Activated CD8-positive, alpha-beta memory T cell treated with anti-CD3 and anti-CD28 coated beads for 4 hours (primary cell): ENCODE results near the gene ZNF580.
A peak's percentile ranks its signal among the peaks of the same experiment; 100 is the strongest.

Experiments
- DNase-seq, 2 donors: peaks; one replicate each; pipeline ENCODE4 v3.0.0-alpha.2; 2020; ENCODE audit warnings: low read depth in 2 of 2

ZNF580 gene

DNA sequence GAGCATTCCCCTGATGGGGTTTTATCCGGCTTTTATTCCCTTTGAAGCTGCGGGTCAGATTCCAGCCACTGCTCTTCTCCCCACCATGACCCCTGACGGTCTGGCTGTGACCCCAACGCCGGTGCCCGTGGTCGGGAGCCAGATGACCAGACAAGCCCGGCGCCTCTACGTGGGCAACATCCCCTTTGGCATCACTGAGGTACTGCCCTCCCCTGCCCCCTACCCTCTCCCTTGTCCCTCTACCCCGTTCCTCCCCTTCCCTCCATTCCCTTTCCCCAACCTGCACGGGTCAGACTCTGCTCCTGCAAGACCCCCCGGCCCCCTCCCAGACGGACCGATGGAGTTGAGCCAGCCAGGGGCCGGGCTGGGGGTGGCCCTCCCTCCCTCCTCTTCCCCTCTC lies 20.2 kb downstream of the ZNF580 start:
- no peak for DNase-seq

DNA sequence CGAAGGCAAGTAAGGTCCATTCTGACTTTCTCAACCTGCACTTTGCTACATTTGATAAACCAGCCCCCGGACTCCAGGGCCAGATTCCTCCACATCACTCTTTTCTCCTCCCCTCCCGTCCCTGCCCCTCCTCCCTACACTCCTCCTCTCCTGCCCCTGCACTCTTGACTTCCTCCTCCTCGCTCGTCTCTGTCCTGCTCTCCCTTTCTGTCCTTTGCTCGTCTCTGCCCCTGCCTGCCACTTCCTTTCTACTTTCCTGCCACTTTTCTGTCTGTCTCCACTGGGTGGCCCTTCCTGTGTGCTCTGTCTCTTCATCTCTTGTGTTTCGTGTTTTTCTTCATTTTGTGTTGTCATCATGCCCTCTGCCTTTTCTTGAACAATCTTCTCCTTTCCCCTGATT lies 21.0 kb downstream of the ZNF580 start:
- DNase-seq, result no peak

DNA sequence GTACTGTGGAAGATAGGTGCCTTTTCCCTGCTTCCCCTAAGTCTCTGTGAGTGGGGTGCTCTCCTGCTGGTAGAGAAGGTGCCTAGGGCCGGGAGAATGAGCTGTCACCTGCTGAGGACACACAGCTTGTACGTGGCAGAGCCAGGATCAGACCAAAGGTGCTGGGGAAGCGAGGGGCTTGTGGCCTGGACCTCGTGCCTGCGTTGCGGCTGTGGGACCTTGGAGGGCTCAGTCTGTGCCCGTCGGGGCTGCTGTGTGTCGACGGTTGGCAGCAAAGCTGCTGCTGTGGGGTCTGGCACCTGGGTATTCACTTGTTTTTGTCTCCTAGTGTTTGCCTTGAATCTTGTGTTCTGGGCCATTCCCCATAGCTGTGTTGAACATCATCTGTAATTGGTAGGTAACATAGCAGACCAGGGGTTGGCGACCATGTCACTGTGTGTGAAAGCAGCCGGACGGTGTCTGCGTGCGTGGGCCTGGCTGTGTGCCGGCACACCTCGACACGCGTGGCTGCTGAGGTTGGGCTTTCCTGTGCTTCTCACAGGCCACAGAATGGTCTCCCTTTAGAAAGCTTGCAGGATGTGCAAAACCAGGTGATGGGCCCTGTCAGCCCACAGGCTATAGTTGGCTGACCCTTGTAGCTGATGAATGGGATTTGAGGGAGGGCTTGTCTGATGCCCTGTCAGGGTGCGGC lies 23.2 kb downstream of the ZNF580 start:
- no peak for DNase-seq

DNA sequence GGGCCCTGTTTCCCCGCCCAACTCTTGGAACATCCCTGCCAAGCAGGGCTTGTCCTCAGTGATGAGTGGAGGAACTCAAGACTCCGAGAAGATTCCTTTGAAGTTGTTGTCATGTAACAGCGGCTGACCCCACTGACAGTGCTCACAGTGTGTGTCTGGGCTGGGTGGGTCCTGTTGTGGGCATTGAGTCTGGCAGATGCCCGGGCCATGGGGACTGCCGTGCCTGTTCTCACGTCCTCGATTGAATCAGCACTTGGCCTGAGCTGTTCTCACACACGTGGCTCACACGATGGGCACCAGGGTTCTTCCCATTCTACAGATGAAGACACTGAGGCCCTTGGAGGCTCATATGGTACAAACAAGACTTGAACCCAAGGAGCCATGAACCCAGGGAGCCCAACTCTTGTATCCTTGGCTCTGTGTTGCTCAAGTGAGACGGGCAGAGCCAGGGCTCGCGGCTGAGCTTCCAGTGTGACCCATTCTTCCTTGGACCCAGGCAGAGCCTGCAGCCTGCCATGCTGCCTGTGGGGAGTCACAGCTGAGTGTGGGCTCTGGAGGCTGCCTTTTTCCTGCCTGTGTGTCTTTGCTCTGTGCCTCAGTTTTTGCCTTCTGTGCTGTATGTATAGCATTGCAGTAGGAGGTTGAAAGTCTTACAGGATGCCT lies 25.7 kb downstream of the ZNF580 start:
- DNase-seq, result no peak

DNA sequence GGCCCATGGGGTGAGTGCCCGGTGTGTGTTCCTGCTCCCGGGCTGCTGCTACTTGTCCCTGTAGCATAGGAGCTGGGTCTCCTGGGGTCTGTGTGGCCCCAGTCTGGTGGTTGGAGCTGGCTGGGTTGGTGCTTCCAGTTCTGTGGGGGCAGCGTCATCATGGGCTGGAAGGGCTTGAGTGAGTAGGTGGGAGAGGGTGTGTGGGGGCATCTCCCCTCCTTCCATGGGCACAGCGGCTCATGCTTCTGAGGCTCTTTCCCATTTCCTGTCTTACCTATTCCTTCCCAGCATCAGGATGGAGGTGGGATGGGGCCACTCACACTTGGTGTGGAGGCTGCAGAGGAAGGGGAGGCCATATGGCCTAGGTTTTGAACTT lies 26.2 kb downstream of the ZNF580 start:
- no peak for DNase-seq

DNA sequence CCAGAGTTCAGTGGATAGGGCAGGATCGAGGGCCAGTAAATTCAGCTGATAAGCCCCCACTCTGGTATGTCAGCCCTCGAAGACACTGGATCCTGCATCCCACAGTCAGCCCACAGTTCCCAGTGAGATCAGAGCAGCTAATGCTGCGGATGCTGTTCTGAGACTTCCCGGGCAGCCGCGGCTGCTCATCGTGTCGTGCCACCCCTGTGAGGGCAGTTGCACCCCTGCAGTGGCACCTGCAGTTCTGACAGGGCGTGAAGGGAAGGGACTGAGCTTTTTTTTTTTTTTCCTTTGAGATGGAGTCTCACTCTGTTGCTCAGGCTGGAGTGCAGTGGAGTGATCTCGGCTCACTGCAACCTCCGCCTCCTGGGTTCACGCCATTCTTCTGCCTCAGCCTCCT lies 26.7 kb downstream of the ZNF580 start:
- no peak for DNase-seq

DNA sequence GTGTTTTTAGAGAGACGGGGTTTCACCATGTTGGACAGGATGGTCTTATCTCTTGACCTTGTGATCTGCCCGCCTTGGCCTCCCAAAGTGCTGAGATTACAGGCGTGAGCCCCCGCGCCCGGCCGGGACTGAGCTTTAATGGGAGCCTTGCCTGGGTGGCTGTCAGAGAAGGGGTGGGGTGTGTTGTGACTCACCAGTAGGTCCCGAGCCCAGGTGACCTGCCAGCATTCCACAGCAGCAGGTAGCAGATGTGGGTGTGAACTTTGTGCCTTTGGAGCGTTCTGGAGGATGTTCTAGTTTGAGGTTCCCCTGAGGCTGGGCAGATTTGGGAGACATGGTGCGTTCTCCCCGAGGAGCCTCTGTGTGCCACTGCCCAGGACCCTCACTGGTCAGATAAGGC lies 27.2 kb downstream of the ZNF580 start:
- no peak for DNase-seq

DNA sequence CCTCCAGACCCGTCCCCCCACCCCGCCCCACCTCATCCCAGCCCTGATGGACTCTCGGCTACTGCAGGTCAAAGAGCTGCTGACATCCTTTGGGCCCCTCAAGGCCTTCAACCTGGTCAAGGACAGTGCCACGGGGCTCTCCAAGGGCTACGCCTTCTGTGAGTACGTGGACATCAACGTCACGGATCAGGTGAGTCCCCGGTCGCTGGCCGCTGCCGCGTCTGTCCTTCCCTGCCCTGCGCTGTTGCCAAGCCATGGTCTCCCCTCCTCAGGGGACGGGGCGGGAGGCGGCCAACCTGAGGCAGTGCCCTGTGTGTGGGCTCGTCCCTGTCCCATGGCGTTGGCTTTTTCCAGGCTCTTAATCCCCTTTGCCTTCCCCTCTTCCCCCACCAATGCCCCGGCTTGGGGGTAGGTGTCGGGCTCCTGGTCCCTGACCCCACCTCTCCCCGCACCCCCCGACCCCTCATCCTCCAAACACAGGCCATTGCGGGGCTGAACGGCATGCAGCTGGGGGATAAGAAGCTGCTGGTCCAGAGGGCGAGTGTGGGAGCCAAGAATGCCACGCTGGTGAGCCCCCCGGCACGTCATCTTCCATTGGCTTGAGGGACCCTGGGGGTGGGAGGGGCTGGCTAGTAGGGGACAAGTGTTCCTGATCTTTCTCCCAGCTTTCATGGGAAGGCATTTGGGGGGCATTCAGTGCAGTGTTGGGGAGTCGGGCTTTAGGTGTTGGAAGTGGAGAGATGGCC lies 28.0 kb downstream of the ZNF580 start:
- DNase-seq, result no peak

DNA sequence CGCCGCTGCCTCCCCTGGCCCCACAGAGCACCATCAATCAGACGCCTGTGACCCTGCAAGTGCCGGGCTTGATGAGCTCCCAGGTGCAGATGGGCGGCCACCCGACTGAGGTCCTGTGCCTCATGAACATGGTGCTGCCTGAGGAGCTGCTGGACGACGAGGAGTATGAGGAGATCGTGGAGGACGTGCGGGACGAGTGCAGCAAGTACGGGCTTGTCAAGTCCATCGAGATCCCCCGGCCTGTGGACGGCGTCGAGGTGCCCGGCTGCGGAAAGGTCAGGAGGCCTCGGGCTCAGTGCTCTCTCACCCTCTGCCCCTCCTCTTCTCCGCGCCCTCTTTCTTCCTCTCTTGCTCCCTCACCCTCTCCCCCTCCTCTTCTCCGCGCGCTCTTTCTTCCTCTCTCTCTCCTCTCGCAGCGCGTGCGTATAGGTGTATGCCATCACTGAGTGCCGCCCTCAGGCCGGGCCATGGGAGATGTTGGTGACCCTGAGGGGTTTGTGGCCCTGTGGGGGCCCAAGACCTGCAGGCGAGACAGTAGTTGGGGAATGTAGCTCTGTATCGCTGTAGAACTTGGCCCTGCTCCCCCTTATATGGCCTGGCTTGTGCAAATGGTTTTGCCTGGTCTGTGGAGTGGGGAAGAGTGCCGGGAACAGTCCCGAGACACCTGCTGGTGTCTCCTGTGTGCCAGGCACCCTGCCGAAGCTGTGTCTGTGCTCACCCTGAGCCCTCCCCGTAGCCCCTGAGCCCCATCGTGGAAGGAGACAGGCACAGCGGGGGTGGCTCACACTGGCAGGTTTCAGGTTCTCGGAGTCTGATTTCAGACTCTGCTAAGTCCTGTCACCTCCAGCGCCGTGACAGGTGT lies 28.8 kb downstream of the ZNF580 start:
- DNase-seq, result no peak

DNA sequence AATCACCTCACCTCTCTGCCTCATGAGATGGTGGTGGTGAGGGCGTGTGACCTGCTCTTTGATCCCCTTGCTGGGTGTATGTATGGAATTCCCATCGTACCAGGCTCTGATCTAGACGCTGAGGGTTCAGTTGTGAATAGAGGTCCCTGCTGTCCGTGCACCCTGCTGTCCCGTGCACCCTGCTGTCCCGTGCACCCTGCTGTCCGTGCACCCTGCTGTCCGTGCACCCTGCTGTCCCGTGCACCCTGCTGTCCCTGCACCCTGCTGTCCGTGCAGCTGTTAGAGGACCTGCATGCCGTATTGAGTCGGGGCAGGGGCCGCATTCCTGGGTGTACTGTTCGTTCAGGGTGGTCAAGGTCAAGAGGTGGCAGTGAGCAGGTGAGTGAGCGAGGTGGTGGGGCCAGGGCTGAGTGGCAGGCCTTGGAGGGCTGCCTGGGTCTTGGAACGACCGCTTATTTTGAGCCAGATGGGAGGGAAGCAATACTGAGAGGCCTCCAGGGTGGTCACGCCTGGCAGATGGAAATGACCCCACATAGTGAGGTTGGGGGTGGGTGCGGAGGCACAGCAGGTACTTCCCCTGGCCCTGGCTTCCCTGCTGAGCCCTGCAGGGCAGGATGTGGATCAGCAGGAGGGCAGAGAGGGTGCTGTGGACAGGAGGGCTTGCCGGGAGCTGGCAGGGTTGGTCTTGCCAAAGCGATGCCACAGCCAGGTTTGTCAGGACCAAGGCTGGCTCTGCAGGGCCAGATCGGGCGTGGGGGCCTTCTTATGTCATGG lies 29.7 kb downstream of the ZNF580 start:
- no peak for DNase-seq

DNA sequence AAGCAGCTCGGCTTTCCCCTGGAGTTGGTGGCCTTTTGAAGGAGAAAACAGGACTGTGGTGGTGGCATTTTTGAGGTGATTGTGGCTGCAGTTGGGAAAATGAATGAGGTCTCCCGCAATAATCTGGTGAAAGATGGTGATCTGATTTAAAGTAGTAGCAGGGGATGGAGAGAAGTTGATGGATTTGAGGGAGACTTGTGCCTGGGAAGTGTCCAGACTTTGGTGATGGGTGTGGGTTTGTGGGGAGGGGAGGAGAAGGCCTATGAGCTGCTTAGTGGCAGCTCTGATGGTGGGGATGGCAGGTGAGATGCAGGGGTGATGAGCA lies 30.2 kb downstream of the ZNF580 start:
- no peak for DNase-seq

DNA sequence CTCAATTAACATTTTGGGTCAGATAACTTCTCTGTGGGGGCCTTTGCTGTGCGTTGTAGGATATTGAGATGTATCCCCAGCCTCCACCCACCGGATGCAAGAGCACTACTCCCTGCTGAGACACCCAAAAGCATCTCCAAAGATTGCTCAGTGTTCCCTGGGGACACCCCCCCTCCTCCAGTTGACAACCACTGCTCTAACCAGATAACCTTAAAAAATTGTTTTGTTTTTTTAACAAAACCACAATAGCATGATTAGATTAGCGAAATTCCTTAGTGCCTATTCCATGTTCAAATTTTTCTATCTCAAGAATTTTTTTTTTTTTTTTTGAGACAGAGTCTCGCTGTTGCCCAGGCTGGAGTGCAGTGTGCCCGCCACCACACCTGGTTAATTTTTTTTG lies 31.6 kb downstream of the ZNF580 start:
- no peak for DNase-seq

DNA sequence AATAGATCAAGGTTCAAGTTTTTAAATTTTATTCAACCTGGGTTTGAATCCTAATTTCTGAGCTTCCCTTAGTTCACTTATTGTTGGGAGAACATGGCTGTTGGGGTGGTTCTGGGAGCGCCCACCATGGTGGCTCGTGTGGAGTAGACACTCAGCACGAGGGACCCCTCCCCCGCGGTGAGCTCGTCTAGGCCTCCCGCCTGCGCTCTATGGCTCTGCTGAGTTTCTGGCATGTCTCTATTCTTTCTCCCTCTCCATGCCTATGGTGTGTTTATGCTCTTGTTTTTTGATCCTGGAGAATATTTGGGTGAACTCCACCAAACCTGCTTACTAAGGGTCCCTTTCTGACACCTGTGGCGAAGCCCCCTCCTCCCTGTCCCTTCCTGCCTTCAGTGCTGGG lies 32.7 kb downstream of the ZNF580 start:
- DNase-seq, result no peak

DNA sequence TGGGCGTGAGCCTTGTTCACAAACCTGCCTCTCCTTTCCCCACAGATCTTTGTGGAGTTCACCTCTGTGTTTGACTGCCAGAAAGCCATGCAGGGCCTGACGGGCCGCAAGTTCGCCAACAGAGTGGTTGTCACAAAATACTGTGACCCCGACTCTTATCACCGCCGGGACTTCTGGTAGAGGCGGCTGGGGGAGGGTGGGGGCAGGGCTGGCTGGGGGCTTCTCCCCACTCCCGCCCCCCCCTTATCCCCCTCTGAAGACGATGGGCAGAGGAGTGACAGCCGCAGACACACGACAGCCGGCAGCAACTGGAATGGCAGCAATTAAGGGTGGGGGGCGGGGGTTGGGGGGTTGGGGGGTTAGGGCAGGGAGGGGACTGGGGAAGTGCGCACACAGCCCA lies 33.1 kb downstream of the ZNF580 start:
- no peak for DNase-seq

DNA sequence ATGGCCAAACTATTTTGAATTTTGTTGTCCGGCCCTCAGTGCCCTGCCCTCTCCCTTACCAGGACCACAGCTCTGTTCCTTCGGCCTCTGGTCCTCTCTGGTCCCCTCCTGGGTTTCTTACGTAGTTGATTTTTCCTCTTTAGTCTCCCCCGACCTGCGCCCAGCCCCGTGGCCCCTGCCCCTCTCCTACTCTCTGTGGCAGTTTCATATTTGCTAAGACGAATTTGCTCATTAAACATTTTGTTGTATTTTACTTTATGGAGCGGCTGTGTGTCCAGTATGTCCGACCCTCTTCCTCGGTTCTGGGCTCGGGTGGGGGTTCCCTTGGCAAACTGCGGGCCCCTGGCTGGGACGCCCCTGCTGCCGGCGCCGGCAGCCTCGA lies 33.6 kb downstream of the ZNF580 start:
- DNase-seq, result no peak

DNA sequence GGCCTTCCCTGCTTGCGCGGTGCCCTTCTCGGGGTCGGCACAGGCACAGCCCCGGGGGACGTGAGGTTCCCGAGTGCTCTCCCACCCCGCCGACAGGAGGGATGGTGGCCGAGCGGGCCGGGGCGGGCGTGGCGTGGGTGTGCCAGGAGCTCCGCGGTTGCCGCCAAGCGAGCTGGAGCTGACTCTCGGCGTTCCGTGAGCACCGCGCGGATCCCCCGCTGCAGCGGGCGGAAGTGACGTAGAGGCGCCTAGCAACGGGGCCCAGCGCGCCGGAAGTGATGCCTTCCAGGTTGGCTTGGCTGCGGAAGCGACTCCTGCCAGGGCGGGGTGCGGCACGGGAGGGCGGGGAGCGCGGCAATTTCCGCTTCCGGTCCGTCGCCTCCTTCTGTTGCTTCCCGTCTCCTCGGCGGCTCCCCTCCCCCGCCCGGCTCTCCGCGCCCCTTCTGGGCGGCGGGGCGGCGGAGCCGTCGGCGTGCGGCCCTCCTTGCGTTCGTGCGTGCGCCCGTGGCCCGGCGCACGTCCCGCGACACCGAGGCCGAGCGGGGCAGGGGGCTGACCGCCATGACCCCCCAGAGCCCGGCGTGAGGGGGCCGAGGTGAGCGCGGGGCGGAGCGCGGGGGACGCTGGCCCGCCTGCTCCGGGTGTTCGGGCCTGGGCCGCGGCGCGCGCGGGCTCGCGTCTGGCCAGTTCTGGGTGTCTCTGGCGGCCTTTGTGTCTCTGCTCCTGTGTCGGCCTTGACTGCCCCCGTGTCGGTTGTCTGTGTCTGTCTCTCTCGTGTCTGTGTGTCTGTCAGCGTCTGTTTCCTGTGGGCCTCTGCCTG lies 34.2 kb downstream of the ZNF580 start, which contains the start of gene EPN1:
TSS of gene EPN1 (plus strand) at position 386 of the 820 bp plus-strand sequence. CDS start 3,402 bp downstream, outside the sequence.
- peak; percentile 94 to 95 for DNase-seq

DNA sequence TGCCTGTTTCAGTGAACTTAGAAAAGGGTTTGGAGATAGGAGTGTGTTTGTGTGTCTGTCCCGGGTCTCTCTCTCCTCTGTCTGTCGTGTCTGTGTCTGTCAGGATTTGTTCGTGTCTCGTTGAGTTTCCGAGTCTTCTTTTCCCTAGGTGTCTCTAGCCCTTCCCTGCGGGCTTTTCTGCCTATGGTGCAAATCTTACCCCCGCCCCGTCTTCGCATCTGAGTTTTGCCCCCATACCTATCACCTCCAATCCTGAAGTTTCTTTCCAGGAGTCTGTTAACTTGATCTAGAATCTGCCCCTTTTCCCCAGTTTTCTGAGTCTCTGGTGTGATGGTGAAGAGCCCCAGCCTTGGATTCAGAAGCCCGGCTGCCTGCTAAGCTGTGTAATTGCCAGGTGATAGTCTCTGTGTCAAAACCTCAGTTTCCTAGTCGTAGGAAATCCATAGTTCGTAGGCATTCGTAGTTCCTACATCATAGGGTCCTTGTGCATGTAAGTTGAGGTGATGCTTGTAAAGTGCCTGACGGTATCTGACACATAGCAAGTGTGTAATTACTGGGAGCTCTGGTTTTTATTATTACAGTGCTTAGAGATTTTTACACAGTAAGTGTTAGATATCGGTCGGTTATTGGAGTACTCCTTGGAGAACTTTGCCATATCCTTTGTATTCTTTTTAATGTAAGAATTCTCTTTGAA lies 35.0 kb downstream of the ZNF580 start:
- no peak for DNase-seq

DNA sequence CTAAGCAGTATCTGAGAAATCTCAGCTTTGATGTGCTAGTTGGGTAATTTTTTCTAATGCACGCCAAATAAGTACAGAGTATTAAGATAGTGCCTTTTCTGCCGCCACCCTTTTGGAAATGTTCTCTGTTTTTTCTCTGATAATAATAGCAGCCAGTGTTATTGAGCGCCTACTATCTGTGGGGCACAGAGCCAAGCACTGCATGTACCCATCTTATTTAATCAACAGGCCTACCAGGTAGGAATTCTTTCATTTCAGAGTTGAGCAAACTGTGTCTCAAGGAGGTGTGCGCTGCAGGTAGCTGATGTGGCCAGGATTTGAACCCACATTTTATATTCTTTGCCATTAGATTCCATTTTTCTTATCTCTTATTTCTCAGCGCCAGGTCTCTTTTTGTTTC lies 35.6 kb downstream of the ZNF580 start:
- DNase-seq, result no peak

DNA sequence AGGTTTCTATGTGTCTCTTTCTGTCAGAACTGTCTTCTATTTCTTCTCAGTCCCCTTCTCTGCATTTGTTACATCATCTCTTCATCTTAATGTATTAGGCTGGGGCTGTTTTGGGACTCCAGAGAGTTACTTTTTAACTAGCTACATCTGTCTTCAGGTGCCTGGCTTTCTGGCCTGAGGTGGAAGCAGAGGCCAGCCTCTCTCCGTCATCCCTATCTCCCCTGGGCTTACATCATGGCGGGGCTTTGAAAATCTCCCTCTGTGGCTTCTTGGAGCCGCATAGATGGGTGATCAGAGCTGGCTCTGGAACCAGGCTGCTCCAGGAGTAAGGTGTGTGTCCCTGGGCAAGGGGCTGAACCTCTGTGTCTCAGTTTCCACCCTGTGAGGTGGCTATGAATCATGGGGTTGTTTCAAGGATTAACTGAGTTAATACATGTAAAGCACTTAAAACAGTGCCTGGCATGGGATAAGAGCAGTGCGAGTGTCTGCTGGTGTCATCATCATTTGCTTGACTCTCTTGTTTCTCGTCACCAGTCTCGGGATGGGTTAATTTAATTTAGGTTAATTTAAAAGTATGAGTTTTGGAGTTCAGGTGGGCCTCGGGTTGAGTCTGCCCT lies 36.2 kb downstream of the ZNF580 start:
- no peak for DNase-seq
